CD4-positive, alpha-beta T cell treated with Interleukin-6 for 4 hours (primary cell): ENCODE data around the gene NPC2.

Source experiments
- DNase-seq: peaks from one replicate; pipeline ENCODE4 v3.0.0-alpha.2; 2020; ENCODE audit warnings: mixed read lengths

Gene NPC2

DNA sequence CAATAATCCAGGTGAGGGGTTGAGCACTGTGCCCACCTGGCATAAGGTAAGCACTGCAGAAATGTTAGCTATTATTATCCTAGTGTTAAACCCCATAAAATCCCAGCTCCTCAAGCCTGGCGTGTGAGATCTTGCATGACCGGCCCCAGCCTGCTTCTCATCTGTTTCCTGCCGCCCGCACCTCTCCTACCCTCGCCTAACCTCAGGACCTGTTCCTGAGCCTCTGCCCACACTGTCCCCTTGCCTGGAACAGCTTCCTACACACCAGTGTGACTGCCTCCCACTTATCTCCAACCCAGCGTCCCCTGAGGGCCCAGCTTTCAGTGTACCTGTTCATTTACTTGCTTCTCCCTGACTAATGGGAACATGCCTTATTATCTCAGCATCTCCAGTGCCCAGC lies 25.1 kb upstream of the NPC2 start:
- DNase-seq, result no peak

DNA sequence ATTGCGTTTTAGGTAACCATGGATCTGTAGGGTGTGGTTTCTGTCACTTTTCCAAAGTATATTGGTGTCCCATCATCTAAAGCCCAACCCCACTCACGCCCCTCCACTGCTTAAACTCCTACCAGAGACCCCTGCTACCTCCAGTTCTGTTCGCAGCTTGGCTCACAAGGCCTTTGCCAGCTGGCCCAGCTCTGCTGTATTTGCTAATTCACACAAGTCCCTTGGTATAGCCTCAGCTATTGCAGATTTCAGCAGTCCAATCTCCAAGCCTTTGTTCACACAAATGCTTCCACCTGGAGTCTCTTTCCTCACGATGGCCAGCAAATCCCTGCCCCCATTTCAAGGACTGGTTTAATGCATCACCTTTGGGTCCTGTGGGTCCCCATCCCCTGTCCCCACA lies 24.6 kb upstream of the NPC2 start:
- no peak for DNase-seq

DNA sequence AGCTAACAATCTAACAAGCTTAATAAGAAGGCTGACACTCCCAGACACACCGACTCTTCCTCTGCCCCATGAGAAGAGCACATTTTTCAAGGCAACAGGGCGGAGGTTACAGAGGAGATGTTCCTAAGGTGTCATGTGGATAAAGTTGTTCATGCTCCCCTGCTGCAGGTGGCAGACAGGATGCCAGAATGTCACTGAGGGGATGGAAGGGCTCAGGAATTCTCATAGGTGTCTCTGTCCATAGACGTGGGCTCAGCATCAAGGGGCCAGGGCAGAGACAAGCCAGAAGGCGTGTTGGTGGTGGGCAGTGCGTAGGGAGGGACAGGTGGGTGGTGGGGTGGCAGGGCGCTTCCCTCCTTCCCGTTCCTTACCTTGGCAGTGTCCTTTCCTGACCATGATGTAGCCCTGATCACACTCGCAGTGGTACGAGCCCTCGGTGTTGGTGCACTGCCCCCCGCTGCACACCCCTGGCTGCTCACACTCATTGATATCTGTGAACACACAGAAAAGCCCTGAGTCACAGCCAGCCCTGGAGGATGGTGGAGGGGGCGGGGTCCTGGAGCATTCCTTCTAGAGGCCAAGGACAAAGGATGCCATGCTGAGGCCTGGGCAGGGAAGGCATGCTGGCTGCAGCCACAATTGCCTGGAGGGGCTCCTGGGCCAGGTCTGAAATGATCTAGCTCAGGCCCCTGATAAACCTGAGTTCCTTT lies 23.5 kb upstream of the NPC2 start:
- DNase-seq, result no peak

DNA sequence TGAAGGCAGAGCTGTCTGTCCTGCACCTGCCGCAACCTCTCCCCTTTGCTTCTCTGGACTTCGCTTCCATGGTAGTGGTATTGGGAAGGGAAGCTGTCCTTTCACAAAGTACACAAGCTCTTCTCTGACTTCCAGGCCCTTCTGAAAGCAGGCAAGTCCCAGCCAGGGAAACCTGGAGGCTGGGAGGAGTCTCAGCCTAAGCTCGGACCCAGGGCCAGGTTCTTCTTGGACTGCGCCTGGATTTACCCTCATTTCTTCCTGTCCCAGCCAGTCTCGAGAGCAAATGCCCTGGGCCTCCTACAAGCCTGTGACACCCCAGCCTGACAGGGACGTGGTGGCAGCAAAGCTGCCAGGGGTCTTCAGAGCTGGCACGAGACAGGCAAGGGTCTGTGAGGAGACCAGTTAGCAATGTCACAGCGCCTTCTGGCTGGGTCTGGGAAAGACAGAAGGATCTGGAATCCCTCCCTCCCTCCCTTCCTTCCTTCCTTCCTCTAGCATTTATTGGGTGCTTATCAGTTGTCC lies 22.8 kb upstream of the NPC2 start:
- no peak for DNase-seq

DNA sequence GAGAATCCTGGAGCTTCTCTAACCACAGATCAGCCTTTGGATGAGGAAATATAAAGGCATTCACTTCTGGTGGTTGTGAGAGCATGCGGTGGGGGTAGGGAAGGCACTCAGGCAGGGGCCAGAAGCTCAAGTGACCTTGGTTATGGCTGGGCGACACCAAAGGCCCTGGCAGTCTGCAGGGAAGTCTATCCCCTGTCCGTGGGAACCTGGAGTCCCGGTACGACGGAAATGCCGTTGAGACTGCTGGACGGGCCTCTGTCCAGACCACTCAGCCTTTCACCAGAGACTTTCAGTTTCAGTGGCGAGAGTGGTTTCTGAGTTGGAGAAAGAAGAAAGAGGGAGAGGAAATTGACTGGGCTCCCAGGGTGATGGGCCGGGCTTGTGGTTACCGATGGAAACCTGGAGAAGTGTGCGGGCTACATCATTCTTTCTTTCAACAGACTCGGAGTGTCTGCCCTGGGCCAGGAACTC lies 21.4 kb upstream of the NPC2 start:
- peak; percentile 28 for DNase-seq

DNA sequence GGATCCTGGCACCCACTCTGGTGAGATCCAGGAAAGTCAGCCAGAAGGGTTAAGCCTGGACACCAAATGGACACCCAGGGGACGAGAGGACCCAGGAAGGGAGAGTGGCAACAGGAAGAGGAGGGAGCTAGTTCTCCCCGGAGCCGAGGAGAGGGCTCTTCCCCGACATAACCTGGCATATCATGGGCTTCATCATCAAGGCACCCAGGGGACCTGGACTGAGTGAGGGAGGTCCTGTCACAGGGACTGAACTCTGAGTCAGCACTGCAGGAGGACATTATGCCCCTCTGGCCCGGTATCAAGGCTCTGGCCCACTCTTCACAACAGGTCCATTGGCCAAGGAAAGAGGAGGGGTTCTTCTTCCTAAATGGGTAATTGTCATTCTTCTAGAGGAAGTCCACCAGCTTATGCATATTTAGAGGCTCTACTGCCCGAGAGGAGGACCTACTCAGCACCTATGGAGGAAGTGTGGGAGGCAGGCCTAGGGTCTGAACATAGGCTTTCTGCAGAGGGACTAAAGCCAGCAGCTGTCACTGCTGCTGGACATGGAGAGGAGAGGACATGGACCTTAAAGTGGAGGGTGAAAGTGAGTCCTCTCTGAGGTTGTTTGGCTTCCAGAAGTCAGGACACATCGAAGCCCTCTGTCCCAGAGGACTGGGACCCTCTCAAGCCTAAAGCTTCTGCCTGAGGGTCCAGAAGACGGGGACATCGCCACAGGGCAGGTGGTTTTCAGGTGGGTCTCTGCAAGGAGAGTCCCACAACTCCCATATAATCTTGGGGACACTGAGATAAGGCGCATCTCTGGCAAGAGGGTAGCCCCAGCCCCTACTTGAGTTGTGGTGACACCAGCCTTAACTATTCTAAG lies 19.1 kb upstream of the NPC2 start:
- no peak for DNase-seq

DNA sequence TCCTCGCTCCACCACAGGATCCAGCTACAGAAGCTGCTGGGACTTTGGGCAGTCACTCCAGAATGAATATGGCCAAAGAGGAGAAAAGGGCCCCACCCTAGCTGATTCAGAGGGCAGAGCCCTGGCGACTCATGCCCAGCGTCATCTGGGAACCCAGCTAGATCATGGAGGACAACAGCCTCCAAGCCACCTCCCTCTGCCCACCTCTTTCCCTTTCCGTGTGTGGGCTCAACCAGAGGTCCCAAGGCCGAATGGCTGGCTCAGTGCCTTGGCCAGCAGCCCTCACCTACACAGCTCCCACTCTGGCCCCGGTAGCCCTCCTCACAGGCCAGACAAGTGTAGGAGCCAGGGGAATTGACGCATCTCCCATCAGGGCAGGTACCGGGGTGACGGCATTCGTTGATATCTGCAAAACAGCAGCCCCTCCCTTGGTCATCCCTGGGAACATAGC lies 17.9 kb upstream of the NPC2 start:
- no peak for DNase-seq

DNA sequence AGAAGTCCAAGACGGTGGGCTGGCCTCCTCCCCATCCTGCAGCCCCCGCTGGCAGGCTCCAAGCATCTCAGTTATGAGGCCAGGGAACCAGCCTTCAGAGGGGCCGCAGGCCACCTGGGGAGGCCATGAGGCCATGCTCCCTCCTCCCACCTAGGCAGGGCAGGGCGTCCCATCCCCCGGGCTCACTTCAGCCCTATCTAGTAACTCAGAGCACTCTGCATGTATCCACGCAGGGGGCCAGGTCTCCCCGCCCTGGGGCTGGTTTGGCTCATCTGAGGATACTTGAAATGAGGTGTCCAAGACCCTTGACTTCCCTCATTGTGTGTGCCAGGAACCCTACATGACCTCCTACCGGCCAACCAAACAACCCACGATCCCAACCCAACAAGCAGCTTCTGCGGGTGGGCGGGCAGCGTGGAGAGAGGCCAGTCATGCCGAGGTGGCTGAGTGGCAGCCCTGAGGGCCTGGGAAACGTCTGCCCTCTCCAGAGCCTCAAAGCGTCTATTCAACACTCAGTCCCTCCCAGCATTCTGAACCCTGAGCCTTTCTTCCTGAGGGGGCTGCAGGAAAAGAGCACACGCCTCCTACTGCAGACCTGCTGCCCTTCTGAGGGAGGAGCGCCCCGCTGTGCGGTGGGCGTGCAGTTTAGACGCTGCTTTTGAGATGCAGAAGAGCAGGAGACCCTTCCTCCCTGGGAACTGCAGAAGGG lies 17.3 kb upstream of the NPC2 start:
- no peak for DNase-seq

DNA sequence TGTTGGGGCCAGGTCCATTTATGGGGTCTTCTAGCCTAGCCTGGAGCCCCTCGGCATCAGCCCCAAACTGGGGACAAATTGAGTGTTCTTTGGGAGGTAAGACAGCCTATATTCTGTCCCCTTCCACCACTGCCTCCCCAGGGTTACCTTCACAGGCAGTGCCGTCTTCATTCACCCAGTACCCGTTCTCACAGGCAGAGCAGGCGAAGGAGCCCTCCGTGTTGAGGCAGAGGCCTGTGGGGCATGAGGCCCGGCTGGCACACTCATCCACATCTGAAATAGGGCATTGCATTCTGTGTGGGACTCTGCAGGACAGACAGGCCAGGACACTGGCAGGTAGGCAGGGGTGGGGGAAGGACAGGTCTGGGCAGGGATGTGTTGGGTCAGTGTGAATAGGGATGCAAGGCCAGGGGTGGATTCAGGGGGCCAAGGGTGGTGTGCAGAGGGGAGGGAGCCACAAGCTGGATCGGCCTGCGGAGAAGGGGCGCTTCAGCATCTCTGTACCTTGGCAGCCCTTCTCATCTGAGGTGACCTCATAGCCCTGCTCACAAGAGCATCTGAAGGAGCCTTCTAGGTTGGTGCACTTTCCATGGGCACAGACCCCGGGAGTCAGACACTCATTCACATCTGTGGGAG lies 16.6 kb upstream of the NPC2 start:
- no peak for DNase-seq

DNA sequence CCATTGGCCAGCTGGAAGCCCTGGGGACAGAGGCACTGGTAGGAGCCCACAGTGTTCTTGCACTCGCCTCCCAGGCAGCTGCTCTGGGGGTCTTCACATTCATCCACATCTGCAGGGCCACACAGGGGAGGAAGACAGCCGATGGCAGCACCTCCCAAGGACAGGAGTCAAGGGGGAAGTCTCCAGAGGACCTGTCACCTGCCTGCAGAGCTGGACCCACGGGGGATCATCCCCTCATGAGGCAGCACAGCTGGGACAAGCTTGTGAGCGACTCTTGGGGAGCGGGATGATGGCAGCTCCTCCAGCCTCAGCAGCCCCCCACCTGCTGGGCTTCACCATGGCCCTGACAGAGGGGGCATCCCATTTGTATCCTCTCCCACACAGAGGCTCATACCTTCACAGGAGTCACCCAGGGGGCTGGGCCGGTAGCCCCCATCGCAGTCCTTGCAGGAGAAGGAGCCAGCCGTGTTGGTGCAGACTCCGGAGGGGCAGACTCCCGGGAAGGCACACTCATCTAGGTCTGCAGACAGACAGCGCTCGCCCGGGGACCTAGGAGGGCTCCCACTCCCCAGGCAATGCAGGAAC lies 15.8 kb upstream of the NPC2 start:
- DNase-seq, result no peak

DNA sequence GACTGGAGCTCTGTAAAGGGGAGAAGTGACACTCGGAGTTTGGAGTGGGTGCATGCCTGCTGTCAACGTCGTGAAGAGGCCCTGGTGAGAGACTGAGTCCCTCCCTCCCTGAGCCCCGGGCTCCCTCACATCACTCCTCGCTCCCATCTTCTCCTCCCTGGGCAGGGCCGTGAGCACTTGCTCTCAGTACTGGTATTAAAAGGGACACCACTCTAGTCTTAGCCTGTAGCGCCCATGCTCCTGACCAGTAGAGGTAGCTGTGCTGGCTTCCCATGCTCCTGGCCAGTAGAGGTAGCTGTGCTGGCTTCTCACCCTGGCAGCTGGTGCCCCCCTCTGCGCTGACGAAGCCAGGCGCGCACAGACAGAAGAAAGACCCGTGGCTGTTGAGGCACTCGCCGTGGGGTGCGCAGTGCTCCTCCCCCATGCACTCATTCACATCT lies 15.2 kb upstream of the NPC2 start:
- no peak for DNase-seq

DNA sequence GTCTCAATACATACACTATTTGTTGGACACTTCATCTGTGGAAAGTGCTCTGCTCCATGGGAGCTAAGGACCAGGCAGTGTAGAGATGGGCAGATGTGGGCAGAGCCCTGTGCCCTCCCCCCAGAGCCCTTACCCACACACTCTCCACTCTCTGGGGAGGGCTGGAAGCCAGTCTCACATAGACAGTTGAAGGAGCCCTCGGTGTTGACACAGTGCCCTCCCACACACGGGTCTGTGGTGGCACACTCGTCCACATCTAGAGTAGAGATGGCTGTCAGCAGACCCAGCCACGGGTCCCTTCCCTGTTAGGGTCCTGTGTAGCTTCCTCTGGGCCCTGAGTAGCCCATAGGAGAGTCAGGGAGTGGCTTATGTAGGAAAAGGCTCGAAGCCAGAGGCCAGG lies 14.7 kb upstream of the NPC2 start:
- no peak for DNase-seq

DNA sequence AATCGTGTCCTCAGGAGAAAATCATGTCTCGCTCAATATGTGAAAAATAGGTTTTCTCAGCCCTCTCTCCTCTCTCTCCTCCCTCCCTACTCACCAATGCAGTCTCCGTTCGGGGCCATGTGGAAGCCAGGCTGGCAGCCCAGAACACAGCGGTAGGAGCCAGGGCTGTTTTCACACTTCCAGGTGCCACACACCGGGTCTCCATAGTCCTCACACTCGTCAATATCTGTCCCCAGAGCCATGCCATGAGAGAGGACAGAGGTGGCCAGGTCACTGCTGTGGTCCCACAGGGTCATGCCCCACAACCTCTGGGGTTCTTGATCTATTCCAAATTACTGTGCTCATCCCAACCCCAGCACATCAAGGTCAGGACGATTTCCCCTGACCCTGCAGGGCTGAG lies 14.0 kb upstream of the NPC2 start:
- DNase-seq, result no peak

DNA sequence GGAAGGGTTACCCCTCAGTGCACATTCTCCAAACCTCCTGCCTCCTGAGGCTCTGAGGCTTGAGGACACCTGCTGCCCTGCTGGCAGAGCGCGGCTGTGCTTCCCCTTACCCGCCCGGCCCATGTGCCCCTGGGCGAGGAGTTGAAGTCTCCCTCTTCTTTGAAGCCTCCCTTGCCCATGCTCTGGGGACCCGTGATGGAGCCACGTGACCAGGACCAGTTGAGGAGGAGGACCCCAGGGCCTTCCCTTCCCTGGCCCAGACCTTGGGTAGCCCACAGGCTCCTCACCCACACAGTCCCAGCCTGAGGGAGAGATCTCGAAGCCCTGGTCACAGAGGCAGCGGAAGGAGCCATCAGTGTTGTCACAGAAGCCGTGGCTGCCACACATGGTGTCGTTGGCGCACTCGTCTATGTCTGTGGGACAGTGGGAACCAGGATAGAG lies 13.3 kb upstream of the NPC2 start:
- no peak for DNase-seq

DNA sequence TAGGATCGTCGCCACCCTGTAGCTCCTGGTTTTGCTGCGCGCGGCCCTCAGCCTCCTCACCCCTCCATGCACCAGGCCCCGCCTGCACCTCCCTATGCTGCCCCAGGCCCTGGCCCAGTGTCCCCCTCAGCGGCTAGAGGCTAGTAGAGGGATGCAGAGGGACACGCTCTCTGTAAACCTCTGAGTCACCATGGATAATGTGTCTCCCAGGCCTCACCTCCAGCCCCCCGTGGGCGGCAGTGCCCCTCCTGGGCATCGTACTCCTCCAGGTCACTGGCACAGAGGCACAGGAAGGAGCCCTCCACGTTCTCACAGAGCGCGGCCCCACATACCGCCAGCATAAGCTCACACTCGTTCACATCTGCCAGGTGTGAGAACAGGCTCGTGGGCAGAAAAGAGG lies 12.7 kb upstream of the NPC2 start:
- DNase-seq, result no peak

DNA sequence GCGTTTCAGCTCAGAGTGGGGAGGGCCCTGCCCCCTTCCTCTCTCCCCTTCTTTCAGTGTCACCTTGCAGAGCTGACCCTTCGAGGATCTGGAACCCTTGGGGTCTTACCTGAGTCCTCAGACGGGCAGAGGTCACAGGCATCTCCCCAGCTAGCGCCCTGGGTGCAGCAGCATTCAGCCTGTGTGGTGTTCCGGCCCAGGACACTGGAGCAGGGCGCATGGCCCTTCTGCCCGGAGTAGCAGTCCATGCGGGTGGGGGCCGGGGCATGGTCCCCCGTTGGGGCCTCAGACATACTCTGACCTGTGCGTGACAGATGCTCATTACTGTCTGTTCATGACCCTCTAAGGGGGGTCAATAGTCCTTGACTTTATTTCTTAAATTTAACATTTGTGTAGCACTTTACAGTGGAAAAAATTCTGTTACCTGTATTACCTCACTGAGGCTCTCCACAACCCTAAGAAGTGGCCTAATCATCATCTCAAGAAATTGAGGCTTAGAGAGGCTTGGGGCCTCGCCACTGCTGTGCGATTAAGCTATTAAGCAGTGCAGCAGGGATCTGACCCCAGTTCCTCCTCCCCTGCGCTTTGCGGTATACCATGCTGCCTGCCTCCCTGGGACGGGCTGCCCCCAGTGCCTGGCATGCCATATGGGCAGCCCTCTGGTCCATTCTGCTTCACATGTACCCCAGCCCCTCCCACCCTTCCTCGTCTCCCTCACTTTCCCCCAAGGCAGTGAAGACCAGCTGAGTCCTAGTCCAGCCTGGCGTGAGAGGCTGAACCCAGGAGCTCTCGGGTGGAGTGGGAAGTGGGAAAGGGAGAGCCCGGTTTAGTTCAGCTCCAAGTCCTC lies 12.0 kb upstream of the NPC2 start:
- DNase-seq, result no peak

DNA sequence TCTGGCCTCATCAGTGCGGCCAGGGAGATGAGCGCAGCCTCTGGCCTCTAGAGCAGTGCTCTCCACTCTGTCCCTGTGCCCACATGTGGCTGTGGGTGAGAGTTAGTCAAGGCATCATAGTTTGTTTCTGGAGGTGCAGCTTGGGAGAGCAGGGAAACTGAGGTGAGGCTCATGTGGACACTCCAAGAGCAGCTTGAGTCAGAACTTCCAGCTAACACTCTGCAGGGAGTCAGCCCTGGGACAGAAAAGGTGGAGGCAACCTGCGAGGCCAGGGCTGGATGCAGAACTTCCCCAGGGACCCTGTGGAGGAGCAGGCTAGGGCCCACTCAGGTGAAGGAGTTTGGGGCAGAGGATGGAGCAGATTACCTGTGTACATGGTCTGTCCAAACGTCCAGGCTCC lies 11.3 kb upstream of the NPC2 start:
- no peak for DNase-seq

DNA sequence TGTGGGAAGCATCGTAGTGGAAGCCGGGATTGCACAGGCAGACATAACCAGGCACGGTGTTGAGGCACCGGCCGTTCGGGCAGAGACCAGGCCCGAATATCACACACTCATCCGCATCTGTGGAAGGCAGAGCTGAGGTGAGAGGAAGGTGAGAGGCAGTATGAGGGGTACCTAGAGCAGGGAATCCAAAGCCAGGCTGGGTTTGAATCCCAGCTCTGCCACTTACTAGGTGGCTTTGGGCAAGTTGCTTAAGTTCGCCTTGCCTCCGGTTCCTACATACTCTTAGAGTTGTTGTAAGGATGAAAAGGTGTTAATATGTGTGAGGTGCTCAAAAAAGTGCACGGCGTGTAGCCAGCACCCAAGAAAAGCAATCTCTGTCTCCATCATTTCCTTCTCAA lies 10.8 kb upstream of the NPC2 start:
- no peak for DNase-seq

DNA sequence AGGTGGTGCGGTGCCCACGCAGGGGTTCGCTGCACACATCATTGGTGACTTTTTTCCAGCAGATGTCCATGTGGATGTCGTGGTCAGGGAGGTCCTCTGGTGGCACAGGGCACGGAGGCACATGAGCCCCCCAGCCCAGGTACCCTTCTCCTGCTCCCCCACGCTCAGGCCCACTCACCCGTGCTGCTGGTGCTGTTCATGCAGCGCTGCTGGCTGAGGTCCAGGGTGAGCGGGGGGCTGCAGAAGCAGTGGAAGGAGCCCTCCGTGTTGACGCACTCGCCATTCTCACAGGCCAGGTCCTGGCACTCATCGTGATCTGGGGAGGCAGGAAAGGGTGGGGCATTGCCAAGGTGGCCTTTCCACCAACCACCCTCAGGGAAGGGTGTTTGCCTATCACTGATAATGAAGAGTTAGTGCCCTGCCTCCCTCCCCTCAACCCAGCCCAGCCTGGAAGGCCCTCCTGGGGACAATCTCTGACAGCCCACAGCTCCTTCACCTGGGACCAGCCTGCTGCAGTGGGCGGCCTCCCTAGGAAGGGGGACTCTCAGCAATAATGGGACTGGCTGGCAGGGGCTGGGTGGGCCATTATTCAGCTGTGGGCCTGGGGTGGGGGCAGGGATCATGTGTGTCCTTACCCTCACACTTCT lies 10.3 kb upstream of the NPC2 start:
- no peak for DNase-seq

DNA sequence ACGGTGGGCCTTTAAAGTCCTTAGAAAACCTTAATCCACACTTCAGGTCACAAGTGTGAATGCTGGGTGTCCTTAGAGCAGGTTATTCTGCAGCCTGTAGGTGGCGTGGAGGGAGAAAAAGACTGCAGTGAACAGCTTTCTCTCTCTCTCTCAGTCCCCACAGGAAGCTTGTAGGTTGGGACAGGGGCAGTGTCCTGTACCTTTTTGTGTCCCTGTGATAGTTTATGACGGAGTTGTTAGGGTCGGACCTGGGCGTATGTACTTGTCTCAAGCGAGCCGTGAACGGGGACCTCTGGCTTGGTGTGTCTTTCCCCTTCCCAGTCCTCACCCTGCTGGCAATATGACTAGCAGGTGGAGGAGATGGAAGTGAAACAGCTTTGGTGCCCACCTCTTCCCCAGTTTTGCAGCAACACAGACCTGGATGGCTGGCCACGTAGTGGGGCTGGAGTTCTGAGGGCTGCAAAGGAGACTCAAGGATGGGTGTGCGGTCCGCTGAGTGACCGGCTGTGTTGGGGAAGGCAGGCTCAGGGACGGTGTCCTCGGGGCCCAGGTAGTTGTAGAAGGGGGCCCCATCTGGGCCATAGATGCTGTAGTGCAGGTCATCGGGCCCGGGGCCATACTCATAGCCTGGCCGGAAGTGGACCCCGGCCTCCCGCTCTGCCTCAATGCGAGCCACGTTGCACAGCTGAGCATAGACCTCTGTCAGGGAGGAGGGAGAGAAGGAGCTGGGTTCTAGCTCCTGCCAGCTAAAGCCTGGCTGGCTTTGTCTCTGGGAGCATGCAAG lies 9.3 kb upstream of the NPC2 start:
- peak; percentile 8 for DNase-seq
